GM12878 (cell line): ENCODE data around the gene PARP4.

Source experiments
- CTCF ChIP-seq, 3 experiments: IDR thresholded peaks in 2 of 3; conservative IDR thresholded peaks in 1 of 3; 2 replicates each; pipeline ENCODE4 v1.5.1; 2011; ENCODE audit warnings: low read depth in 3 of 3, low read length in 3 of 3, mild to moderate bottlenecking in 3 of 3, control low read depth in 2 of 3, moderate library complexity in 2 of 3, inconsistent platforms in 1 of 3, mixed read lengths in 1 of 3; ENCODE audit not compliant: control insufficient read depth in 2 of 3, insufficient read depth in 1 of 3; ENCODE audit errors: extremely low read depth in 1 of 3
- TAF1 ChIP-seq: IDR thresholded peaks from 2 replicates; pipeline ENCODE4 v1.6.1; 2011; ENCODE audit warnings: mild to moderate bottlenecking, low read depth, low read length, borderline replicate concordance

GRCh38 chr13:24443366-24443765, 69.2 kb downstream of the PARP4 start:
- TF ChIP-seq TAF1 (no peak), CTCF (IDR thresholded peaks at IDR 0.05 in 2 of 3, conservative IDR thresholded peaks at IDR 0.05 in 1 of 3; ENCODE audit: control insufficient read depth in 2 of 3, extremely low read depth in 1 of 3, insufficient read depth in 1 of 3, low read depth in 3 of 3, low read length in 3 of 3) (no peak)
